ELF-1 (cell line): ENCODE data around the gene GPSM3.

Source experiments
- DNase-seq: peaks from one replicate; pipeline ENCODE4 v3.0.0-alpha.2; 2016; ENCODE audit warnings: low read depth, low spot score

GPSM3 gene

DNA sequence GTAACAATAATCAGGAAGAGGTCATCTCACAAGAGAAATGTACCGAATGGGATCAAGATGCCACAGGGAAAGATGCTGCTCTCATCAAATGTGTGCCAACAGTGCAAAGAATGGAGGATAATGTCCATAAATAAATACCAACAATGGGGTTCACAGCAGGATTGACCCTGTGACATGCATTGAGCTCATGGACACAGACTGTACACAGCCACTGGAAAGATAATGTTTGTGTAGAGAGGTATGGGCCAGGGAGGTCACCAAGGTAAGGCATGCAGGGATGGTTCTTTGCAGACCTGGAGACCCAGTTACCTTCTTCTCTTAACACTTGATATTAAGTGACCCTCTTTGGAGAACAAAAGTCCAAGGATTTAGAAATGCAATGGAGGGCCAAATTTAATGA lies 18.0 kb downstream of the GPSM3 start:
- no peak for DNase-seq

DNA sequence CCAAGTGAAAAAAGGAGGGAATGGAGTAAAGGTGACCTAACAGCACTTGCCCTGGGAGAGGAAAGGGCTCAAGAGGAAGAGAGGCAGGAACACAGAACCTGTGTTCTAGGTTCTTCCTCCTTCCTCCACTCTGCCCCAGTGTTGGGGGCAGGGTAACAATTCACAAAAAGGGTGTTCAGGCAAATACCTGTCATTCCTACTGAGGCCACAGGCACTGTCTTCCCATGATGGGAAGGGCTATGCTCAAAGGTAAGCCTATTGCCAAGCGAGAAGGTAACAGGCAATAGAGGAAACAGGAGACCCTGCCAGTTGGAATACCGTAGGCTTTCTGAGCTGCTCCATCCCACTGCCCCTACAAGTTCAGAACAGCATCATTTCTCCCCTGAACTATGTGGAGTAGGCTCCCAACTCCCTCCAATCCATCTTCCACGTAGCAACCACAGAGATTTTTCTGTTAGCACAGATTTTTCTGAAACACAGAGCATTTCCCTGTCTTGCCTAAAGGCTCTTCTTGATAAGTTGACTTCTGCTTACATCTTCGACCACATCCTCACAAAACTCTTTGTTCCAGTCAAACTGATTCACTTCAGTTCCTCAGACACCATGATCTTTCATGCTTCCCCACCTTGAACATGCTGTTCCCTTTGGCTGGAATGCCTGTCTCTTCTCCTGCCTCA lies 19.3 kb downstream of the GPSM3 start:
- DNase-seq, result peak; percentile 47

DNA sequence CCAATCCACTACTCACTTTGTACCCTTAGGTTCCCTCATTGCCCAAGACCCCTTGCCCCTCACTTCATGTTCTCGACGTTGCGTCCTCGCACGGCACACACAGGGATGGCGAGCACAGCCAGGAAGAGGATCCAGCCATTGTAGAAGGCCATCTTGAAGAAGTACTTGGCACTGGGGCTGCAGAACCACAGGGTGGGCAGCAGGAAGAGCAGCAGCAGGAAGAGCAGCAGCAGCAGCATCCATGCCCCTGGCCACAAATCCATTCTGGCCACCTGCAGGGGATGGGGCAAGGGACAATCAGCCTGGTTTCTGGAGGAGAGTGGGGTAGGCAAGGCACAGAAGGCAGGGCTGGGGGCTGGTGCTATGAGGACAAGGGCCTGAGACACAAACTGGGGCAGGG lies 21.2 kb downstream of the GPSM3 start:
- DNase-seq, result no peak

DNA sequence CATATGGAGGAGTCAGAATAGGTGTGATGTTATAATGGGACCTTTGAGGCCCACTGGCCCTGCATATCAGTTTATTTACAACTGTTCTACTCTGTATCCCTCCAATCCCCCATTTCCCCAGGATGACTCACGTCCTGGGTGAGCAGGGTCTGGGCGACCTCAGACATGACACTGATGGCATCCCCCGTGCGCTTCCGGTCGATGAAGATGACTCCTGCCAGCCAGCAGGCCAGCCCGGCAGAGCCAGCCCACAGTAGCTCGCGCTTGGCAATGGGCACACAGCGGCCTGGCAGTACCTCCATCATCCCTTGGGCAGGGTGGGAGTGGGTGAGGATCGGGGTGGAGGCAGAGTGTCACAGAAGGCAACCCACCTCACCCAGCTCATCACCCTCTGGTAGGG lies 22.1 kb downstream of the GPSM3 start:
- no peak for DNase-seq

DNA sequence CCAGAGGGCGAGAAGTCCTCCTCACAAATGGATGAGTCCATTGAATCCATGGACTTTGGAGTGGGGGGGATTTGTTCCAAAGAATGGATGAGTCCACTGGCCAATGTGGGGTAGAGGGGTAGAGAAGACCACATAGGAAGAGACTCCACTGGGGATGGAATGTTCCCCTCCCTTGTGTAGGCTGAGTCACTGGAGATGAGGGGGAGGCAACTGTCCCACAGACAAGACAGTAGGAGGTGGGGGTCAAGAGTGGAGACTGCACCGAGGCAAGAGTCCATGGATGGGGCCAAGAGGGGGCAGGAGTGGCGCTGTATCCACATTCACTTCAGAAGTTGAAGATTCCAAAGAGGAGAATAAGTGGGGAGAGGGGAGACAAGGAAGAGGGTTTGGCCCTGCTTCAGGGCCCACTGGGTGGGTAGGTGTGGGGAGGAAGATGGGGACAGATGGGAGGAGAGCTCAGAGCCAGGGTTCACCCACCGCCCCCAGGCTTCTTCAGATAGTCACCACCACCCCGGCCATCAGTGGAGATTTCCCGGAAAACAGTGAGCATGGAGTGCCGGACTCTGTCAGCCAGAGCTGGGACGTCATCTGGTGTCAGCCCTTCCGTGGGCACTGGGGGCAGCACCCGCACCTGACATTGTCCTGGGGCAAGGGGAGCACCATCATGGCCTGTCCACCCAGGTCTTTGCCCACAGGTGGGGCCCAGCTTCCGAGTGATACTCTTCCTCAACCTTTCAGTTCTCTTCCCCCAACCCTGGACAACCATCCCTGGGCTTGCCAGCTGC lies 23.4 kb downstream of the GPSM3 start:
- DNase-seq, result no peak

DNA sequence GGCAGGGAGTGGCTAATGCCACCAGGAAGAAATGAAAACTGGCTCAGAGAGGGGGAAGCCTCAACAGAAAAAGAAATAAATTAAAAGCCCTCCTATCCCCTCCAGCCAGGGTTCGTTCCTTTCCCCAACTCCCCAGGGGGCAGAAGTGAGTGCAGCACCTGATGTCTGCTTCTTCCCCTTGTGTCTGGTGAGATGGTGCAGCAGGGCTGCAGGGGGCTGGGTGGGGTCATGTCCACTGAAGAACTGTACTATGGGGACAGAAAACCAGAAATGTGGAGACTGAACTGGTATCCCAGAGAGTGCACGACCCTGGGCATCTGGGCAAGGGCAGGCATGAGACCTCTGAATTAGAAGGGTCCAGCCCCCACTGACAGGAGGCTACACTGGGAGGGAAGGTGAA lies 24.1 kb downstream of the GPSM3 start:
- no peak for DNase-seq

DNA sequence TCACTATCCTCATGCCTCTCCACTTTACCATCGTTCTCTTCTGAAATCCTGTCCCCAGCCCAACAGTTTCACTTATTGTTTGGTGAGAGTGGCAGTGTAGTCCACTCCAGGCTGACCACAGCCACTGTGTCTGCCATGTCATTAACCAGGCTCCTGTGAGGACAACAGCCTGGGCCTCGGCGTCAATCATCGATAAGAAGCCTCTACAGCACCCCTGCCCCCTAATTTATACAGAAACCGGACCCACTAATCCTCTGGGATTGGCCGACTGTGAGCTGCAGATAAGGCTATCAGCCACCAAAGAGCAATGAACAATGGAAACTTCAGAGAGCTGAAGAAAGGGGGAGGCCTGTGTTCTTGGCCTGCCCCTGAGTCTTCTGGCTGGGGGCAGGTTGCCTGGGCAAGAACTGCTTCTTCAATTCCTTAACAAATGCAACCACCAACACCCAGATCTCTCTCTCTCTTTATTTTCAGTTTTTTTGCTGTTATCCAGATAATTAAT lies 24.6 kb downstream of the GPSM3 start:
- DNase-seq, result no peak

DNA sequence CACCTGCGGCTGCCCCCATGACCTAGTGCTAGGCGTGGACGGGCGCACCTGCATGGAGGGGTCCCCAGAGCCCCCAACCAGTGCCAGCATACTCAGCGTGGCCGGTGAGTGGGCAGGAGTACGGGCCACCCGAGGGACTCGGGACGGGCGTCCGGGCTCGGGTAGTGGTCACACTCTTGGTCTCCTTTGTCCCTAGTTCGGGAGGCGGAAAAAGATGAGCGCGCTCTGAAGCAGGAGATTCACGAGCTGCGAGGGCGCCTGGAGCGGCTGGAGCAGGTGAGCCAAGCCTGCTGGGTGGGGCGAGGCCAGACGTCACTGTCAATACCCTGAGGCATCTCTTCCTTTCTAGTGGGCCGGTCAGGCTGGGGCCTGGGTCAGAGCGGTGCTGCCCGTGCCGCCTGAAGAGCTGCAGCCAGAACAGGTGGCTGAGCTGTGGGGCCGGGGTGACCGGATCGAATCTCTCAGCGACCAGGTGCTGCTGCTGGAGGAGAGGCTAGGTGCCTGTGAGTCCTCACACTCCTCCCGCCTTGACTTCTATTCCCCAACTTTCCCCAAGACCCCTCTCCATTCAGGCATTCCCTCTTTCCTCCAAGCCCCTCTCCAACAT lies 25.2 kb downstream of the GPSM3 start:
- peak; percentile 84 for DNase-seq

DNA sequence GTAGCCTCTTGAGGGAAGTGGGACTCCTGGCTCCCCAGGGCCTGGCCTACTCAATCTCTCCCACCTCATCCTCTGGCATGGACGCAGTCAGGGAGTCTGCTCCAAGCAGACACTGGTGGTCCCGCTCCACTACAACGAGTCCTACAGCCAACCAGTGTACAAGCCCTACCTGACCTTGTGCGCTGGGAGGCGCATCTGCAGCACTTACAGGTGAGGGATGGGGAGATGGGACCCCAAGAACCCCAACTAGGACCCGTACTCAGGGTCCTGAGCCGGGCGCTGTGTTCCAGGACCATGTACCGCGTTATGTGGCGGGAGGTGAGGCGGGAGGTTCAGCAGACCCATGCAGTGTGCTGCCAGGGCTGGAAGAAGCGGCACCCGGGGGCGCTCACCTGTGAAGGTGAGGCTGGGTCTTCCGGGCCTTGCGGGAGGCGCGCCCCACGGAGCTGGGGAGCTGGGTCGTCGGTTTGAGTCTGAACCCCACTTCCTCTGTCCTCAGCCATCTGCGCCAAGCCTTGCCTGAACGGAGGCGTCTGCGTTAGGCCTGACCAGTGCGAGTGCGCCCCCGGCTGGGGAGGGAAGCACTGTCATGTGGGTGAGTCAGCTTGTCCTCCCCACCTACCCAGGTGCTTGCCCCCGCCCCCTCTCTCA lies 25.9 kb downstream of the GPSM3 start:
- peak; percentile 59 for DNase-seq

DNA sequence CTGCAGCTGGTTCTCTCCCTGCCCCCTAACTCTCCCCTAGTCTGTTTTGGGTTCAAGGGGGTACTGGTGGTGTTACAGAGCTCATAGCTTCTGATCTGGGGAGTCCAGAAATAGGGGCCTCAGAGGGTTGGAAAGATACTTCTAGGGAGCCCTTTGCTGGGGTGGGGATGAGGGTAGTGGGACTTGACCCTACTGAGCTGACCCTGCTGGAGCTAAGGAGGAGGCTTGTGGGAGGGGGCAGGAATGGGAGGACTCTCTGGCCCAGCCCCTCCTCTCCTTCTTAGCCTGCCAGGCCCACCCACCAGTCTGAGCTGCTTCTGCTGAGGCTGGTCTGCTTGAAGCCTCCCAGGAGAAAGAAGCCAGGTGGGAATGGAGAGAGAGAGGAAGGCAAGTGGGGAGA lies 28.1 kb downstream of the GPSM3 start, which contains the start of gene EGFL8:
TSS of gene EGFL8 (plus strand) at position 301 of the 400 bp plus-strand sequence. CDS start 1,571 bp downstream, outside the sequence.
- DNase-seq, result no peak

DNA sequence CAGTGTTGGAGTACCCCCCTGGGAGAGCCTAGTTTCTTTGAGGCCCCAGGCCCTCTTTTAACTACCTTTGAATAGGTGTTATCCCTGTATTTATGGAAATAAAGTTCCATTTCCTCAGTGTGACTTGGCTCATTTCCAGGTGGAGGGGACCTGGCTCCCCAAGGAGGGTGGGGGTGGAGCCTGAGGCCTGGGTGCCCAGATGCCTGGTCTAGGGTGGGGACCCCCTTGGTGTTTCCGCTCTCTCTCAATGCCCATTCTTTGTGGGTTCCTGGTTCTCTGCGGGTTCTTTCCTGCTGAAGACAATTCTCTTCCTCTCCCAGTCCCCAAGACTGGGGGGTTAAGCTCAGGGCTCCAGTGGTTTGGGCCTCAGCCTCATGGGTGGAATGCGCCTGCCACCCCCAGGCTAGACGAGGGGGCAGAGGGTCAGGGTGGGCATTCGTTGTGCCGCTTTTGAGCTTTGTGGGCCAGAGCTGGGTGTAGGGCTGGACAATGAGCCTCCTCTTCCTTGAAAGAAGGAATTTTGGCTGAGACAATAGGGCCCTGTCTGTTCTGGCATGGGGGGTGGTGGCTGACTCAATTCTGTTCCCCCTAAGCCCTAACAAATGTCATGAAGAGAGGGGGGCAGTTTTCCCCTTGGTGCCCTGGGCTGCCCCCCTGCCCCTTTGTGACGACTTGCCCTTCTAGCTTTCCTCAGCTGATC lies 28.7 kb downstream of the GPSM3 start:
- no peak for DNase-seq

DNA sequence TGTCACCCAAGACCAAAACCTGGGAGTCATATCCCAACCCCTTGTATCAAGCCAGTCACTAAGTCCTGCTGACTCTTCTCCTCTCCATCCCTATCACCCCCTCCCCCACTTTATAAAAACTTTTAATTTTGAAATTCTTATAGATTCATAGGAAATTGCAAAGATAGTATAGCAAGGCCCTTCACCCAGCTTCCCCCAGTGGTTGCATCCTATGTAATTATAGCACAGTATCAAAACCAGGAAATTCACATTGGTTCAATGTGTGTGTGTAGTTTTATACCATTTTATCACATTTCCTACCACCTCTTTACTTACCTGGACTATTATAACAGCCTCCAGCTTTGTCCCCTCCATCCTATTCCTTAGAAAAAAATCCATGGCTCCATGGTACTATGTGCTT lies 34.4 kb downstream of the GPSM3 start:
- DNase-seq, result no peak

DNA sequence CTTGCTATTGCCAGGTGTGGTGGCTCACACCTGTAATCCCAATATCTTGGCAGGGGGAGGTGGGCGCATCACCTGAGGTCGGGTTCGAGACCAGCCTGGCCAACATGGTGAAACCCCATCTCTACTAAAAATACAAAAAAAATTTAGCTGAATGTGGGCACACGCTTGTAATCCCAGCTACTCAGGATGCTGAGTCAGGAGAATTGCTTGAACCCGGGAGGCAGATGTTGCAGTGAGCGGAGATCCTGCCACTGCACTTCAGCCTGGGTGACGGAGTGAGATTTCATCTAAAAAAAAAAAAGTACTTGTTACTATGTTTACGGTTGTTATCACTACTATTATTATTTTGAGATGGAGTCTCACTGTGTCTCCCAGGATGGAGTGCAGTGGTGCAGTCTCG lies 35.6 kb downstream of the GPSM3 start:
- no peak for DNase-seq

DNA sequence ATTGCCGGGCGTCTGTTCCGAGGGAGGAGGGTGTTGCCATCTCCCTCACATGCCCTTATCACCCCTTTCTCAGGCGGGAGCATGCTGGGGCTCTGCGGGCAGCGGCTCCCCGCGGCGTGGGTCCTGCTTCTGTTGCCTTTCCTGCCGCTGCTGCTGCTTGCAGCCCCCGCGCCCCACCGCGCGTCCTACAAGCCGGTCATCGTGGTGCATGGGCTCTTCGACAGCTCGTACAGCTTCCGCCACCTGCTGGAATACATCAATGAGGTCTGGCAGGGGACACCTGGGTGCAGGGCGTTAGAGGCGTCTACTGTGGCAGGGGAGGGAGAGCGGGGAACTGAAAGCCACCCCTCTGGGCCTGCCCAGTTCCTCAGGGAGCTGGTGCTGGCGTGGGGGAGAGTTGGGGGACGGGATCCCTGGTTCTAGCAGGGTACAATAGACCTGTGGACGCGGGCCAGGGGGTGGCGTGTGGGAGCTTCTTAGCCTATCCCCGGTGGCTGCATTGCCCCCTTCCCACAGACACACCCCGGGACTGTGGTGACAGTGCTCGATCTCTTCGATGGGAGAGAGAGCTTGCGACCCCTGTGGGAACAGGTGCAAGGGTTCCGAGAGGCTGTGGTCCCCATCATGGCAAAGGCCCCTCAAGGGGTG lies 37.8 kb downstream of the GPSM3 start:
- peak; percentile 78 for DNase-seq

DNA sequence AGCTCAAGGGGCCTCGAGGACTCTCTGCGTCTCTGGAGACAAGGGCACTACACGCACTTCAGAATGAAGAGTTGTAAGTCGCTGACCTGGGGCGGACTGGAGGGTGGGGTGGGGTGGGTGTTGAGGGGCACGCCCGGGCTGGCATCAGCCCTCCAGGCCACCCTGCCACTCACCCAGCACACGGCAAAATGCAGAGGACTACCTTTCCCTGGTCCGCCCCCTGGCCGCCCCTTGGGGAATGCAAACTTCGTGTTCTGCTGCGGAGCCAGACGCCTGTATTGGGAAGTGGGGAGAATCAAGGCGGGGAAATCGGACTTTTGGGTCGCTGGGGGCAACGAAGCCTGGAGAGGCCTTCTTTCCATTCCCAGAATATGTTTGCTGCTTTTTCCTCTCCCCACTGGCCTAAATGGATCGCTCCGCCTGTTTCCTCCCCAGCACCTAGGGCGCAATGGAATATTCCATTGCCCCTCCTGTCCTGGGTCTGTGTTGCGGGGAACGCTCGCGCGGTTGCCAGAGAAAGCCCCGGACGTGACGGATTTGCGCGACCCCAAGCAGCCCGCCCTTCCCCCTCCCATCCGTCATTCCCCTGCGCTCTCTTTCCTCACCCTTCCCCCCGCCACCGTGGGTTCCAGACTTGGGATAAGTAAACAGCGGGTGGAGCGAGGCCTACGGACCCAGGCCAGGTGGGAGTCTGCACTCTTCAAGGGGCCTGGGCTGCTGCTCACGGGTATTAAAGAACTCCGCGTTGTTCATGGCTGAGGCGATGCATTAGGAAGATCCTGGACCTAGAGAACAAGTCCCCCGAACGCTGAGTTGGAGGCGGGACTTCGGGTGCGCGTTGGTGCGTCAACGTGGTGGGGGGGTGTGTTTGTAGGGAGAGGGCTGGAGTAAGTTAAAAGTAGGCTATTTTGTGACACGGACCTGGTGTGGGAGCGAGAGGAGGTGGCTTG lies 38.6 kb downstream of the GPSM3 start, which contains the start of gene PPT2:
TSS of gene PPT2 (plus strand) at position 578 of the 950 bp plus-strand sequence. CDS start 454 bp downstream, outside the sequence.
- DNase-seq, result peak; percentile 94

DNA sequence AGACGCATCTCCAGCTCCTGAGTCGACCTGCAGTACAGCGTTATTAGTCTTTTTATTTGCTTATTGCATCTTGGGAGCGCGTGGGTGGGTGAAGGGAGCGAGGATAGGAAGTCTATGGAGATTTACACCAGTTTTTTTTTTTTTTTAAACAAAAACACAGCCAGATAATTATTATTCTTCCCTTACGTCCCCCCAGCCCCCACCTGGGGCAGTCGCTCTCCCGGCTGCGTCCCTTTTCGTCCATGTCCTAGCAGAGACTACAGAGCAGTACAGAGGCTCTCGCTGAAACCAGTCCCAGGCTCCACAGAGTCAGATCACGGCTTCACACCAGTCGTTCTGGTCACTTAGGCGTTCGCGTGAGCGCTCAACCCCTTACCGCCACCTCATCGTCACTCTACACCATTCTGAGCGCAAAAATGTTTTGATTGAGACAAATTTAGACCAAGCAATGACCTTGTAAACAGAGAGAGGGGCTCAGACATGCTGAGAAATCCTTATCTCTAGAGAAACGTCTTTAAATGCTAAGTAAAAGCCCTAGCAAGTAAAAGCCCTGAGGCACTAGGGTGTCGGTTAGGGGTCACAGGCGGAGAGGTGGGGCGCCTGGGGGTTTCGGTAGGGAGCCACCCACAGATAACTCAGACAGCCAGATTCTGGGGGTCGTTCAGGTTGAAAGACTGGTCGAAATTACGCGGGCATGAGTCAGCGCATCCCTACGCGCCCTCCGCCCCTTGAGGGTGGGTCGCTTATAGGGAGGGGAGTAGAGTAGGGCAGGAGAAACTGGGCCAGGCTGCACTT lies 39.5 kb downstream of the GPSM3 start:
- peak; percentile 84 for DNase-seq

DNA sequence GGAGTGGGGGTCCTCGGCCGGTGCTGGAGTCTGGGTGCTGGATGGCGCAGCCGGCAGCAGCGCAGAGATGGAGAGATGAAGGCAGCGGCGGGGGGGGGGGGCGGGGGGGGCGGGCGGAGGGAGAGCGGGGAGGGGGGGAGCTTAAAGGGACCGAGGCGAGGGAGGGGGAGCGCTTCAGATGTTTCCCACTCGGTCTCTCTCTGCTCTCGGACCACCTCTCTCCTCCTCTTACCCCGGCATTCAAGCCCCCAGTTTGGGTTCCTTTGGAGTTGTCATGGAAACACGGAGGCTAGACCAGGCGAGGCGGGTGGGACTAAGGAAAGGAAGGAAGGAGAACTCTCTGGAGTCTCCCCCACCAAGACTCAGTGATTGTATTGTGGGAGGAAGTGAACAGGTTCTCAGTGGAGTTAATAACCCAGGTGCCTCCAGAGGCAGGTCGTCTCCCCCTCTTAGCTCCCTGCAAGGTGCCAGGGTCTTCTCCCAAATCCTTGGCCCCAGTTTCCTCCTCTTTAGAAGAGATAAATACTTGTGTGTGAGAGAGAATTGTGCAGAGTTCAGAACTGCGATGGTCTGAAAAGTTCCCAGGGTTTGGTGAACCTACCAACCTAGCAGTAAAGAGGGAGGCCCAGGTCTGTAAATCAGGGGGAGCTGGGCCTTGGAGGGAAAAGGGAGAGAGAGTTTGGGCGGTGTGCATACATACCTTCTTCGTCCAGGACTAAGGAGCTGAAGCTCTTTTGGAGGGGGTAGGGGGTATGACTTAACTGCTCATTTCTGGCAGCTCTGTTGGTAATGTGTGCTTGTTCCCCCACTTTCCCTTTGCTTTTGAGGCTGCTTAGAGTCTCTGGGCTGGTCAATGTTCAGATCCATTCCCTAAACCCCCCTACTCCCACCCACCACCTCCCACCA lies 40.3 kb downstream of the GPSM3 start, which contains the start of gene PRRT1:
TSS of gene PRRT1 (minus strand) at position 77 of the 906 bp plus-strand sequence. CDS start 112 bp downstream, outside the sequence.
- DNase-seq, result no peak
